ENCODE measurements around the gene ANKRD7.

The ANKRD7 gene

GRCh38 chr7:118280319-118281012 is 56.0 kb downstream of the ANKRD7 start:
- TF ChIP-seq CTCF (IDR thresholded peaks at IDR 0.05; ENCODE audit: poor library complexity, severe bottlenecking): no peak
- Histone ChIP-seq H3K36me3 (ENCODE audit: low read depth) (no peaks in the 10 kb centered on the region), H3K4me1 (ENCODE audit: insufficient read depth, poor library complexity, severe bottlenecking) (no peaks in the 10 kb centered on the region), H3K4me3 (ENCODE audit: severe bottlenecking) (no peak overlapping the region), H3K9me3 (ENCODE audit: severe bottlenecking) (no peaks in the 10 kb centered on the region), H3K27me3 (ENCODE audit: insufficient read depth, poor library complexity, severe bottlenecking) (peaks cover 6% of the 10 kb centered on the region), H3K27ac (ENCODE audit: poor library complexity, severe bottlenecking) (no peak overlapping the region)
- no peak for ATAC-seq (ENCODE audit: low read depth)
- DNase-seq (ENCODE audit: low spot score): no peak

GRCh38 chr7:118281196-118281595 is 56.7 kb downstream of the ANKRD7 start:
- peaks cover 6% of the 10 kb centered on the region for H3K27me3 ChIP-seq (ENCODE audit: insufficient read depth, poor library complexity, severe bottlenecking)
- no peak overlapping the region for H3K4me3 ChIP-seq (ENCODE audit: severe bottlenecking)
- H3K4me1 ChIP-seq (ENCODE audit: insufficient read depth, poor library complexity, severe bottlenecking): no peaks in the 10 kb centered on the region
- TF ChIP-seq CTCF (IDR thresholded peaks at IDR 0.05; ENCODE audit: poor library complexity, severe bottlenecking): no peak
- no peaks in the 10 kb centered on the region for H3K36me3 ChIP-seq (ENCODE audit: low read depth)
- H3K27ac ChIP-seq (ENCODE audit: poor library complexity, severe bottlenecking): no peak overlapping the region
- no peaks in the 10 kb centered on the region for H3K9me3 ChIP-seq (ENCODE audit: severe bottlenecking)
- DNase-seq (ENCODE audit: low spot score): no peak
- no peak for ATAC-seq (ENCODE audit: low read depth)

DNA sequence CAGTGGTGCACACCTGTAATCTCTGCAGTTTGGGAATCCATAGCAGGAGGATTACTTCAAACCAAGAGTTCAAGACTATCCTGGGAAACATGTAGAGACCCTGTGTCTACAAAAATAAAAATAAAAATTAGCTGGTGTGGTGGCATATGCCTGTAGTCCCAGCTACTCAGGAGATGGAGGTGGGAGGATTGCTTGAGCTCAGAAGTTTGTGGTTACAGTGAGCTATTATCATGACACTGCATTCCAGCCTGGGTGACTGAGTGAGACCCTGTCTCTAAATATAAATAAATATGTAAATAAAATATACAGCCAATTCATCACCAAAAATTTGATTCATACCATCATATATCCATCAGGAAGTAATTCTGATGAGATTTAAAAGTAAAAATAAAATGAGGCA is 60.9 kb downstream of the ANKRD7 start:
- H3K4me1 ChIP-seq (ENCODE audit: insufficient read depth, poor library complexity, severe bottlenecking): no peaks in the 10 kb centered on the region
- ATAC-seq (ENCODE audit: low read depth): no peak
- H3K27ac ChIP-seq (ENCODE audit: poor library complexity, severe bottlenecking): no peak overlapping the region
- H3K27me3 ChIP-seq (ENCODE audit: insufficient read depth, poor library complexity, severe bottlenecking): no peaks in the 10 kb centered on the region
- no peak for DNase-seq (ENCODE audit: low spot score)
- peaks cover 2% of the 10 kb centered on the region for H3K9me3 ChIP-seq (ENCODE audit: severe bottlenecking)
- H3K4me3 ChIP-seq (ENCODE audit: severe bottlenecking): no peak overlapping the region
- TF ChIP-seq CTCF (IDR thresholded peaks at IDR 0.05; ENCODE audit: poor library complexity, severe bottlenecking): no peak
- no peaks in the 10 kb centered on the region for H3K36me3 ChIP-seq (ENCODE audit: low read depth)

DNA sequence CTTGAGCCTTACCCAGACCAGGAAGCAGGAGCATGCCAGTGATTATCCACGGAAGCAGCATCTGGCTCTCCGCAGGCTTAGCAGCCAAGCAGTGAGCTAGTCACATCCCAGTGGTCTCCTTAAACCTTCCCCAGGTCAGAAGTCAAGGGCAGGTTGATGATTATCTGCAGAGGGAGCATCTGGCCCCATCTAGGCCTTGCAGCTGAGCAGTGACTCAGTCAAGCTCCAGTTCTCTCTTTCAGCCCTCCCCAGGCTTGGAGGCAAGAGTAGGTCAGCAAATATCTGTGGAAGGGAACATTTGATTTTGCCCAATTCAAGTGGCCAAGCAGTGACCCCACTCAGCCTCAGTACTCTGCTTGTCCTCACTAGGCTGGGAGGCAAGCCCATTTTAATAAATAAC is 61.6 kb downstream of the ANKRD7 start:
- no peaks in the 10 kb centered on the region for H3K36me3 ChIP-seq (ENCODE audit: low read depth)
- no peaks in the 10 kb centered on the region for H3K27me3 ChIP-seq (ENCODE audit: insufficient read depth, poor library complexity, severe bottlenecking)
- no peaks in the 10 kb centered on the region for H3K4me1 ChIP-seq (ENCODE audit: insufficient read depth, poor library complexity, severe bottlenecking)
- no peak overlapping the region for H3K27ac ChIP-seq (ENCODE audit: poor library complexity, severe bottlenecking)
- ATAC-seq (ENCODE audit: low read depth) (no peak), DNase-seq (ENCODE audit: low spot score) (no peak)
- no peak overlapping the region for H3K4me3 ChIP-seq (ENCODE audit: severe bottlenecking)
- TF ChIP-seq CTCF (IDR thresholded peaks at IDR 0.05; ENCODE audit: poor library complexity, severe bottlenecking): no peak
- H3K9me3 ChIP-seq (ENCODE audit: severe bottlenecking): peaks cover 2% of the 10 kb centered on the region

DNA sequence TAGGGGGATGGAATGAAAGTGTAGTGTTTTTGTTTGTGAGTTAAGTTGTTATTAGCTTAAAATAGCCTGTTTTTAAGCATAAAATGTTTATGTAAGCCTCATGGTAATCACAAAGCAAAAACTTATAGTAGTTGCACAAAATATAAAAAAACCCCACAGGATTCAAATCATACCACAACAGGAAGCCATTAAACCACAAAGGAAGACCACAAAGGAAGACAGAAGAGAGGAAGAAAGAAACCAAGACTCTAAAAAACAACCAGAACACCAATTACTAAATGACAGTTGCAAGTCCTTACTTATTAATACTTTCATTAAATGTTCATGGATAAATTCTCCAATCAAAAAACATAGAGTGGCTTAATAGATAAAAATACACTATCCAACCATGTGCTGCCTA is 63.6 kb downstream of the ANKRD7 start:
- TF ChIP-seq CTCF (IDR thresholded peaks at IDR 0.05; ENCODE audit: poor library complexity, severe bottlenecking): no peak
- Histone ChIP-seq H3K27ac (ENCODE audit: poor library complexity, severe bottlenecking) (no peak overlapping the region), H3K9me3 (ENCODE audit: severe bottlenecking) (peaks cover 2% of the 10 kb centered on the region), H3K4me1 (ENCODE audit: insufficient read depth, poor library complexity, severe bottlenecking) (no peaks in the 10 kb centered on the region), H3K4me3 (ENCODE audit: severe bottlenecking) (no peak overlapping the region), H3K36me3 (ENCODE audit: low read depth) (no peaks in the 10 kb centered on the region), H3K27me3 (ENCODE audit: insufficient read depth, poor library complexity, severe bottlenecking) (no peaks in the 10 kb centered on the region)
- ATAC-seq (ENCODE audit: low read depth) (no peak), DNase-seq (ENCODE audit: low spot score) (no peak)
